GM12878 (cell line): ENCODE measurements around the gene WDR17.

Experiments used
- BHLHE40 ChIP-seq, 2 experiments: fragments of 450-650 bp in 1 of 2; IDR thresholded peaks; 2 replicates each; pipeline ENCODE4 v1.6.1; 2011 to 2017; ENCODE audit warnings: low read depth in 2 of 2, borderline replicate concordance in 1 of 2, improper control_type of control experiment in 1 of 2, low read length in 1 of 2, mild to moderate bottlenecking in 1 of 2
- BRCA1 ChIP-seq: IDR thresholded peaks from 2 replicates; pipeline ENCODE4 v1.6.1; 2011; ENCODE audit warnings: low read depth, low read length, improper control_type of control experiment
- CTCF ChIP-seq, 3 experiments: IDR thresholded peaks in 2 of 3; conservative IDR thresholded peaks in 1 of 3; 2 replicates each; pipeline ENCODE4 v1.5.1; 2011; ENCODE audit warnings: low read depth in 3 of 3, low read length in 3 of 3, mild to moderate bottlenecking in 3 of 3, control low read depth in 2 of 3, moderate library complexity in 2 of 3, inconsistent platforms in 1 of 3, mixed read lengths in 1 of 3; ENCODE audit not compliant: control insufficient read depth in 2 of 3, insufficient read depth in 1 of 3; ENCODE audit errors: extremely low read depth in 1 of 3
- EP300 ChIP-seq, 2 experiments: fragments of 150-350 bp in 1 of 2; IDR thresholded peaks; 2 replicates each; pipeline ENCODE4 v1.6.1; 2011 to 2012; ENCODE audit warnings: low read depth in 2 of 2, low read length in 2 of 2, borderline replicate concordance in 1 of 2, improper control_type of control experiment in 1 of 2, inconsistent platforms in 1 of 2; ENCODE audit not compliant: control insufficient read depth in 1 of 2
- MXI1 ChIP-seq: fragments of 150-350 bp; IDR thresholded peaks from 2 replicates; pipeline ENCODE4 v1.6.1; 2011; ENCODE audit warnings: low read depth, mild to moderate bottlenecking, inconsistent platforms, low read length, improper control_type of control experiment
- MYC ChIP-seq: IDR thresholded peaks from 2 replicates; pipeline ENCODE4 v1.6.1; 2011; ENCODE audit warnings: mild to moderate bottlenecking, low read length, moderate library complexity, inconsistent platforms; ENCODE audit not compliant: insufficient read depth, insufficient replicate concordance, insufficient read length, severe bottlenecking
- NKRF ChIP-seq: fragments of 450-650 bp; conservative IDR thresholded peaks from 2 replicates; pipeline ENCODE4 v1.6.1; 2017; ENCODE audit warnings: mild to moderate bottlenecking, moderate library complexity
- POLR2A ChIP-seq: IDR thresholded peaks from 2 replicates; pipeline ENCODE4 v1.6.1; 2011; ENCODE audit warnings: low read depth, mild to moderate bottlenecking, low read length
- RAD21 ChIP-seq: IDR thresholded peaks from 2 replicates; pipeline ENCODE4 v1.6.1; 2011; ENCODE audit warnings: mild to moderate bottlenecking, low read depth, low read length, moderate library complexity; ENCODE audit not compliant: insufficient read depth
- REST ChIP-seq: IDR thresholded peaks from 2 replicates; pipeline ENCODE4 v1.6.1; 2012; ENCODE audit warnings: mild to moderate bottlenecking, low read depth, low read length
- SPI1 ChIP-seq: IDR thresholded peaks from 2 replicates; pipeline ENCODE4 v1.6.1; 2011; ENCODE audit warnings: low read depth, mild to moderate bottlenecking, low read length, moderate library complexity, borderline replicate concordance; ENCODE audit not compliant: insufficient read depth
- SREBF2 ChIP-seq: IDR thresholded peaks from 2 replicates; pipeline ENCODE4 v1.6.1; 2012; ENCODE audit warnings: mild to moderate bottlenecking, low read length
- SUZ12 ChIP-seq: fragments of 200-600 bp; sonication (generic); IDR thresholded peaks from one replicate; pipeline ENCODE4 v1.6.1; 2018; ENCODE audit warnings: antibody characterized with exemption, mild to moderate bottlenecking; ENCODE audit not compliant: unreplicated experiment
- YY1 ChIP-seq: IDR thresholded peaks from 2 replicates; pipeline ENCODE4 v1.6.1; 2011; ENCODE audit warnings: low read depth, mild to moderate bottlenecking, low read length

- TF ChIP-seq POLR2A (no peak), NKRF (no peak), MYC (no peak), BRCA1 (no peak), SREBF2 (no peak), MXI1 (no peak), SUZ12 (no peak), EP300 (IDR thresholded peaks at IDR 0.05; ENCODE audit: borderline replicate concordance in 1 of 2, control insufficient read depth in 1 of 2, low read depth in 2 of 2, low read length in 2 of 2) (no peak), CTCF (IDR thresholded peaks at IDR 0.05 in 2 of 3, conservative IDR thresholded peaks at IDR 0.05 in 1 of 3; ENCODE audit: control insufficient read depth in 2 of 3, extremely low read depth in 1 of 3, insufficient read depth in 1 of 3, low read depth in 3 of 3, low read length in 3 of 3) (0 out of 6 replicates have a peak, but pooled peaks of 1 of the 3 experiments have one; percentile 5), SPI1 (no peak), BHLHE40 (IDR thresholded peaks at IDR 0.05; ENCODE audit: borderline replicate concordance in 1 of 2, low read depth in 2 of 2, low read length in 1 of 2) (no peak), REST (no peak), RAD21 (no peak), YY1 (no peak)
Measured at GRCh38 chr4:176191974-176192373, 126.3 kb downstream of the WDR17 start.
